Tibial artery (tissue), 4 donors: Measurements from ENCODE around the gene SDHAF1.
A peak's percentile ranks its signal among the peaks of the same experiment; 100 is the strongest.

ENCODE experiments used
- DNase-seq, 2 donors: peaks; one replicate each; pipeline ENCODE4 v3.0.0-alpha.2; 2019
- H3K27ac ChIP-seq, 2 donors: fragments of 200-600 bp; sonication (generic) in 1 of 2; 1 replicate in 1 of 2; 2 replicates in 1 of 2; pipeline ENCODE4 v1.5.1; 2018 to 2019; ENCODE audit warnings: mild to moderate bottlenecking in 1 of 2
- H3K27me3 ChIP-seq, 2 donors: fragments of 200-600 bp; sonication (generic) in 1 of 2; one replicate each; pipeline versions ENCODE4 v1.5.1 to v1.6.0; 2016 to 2019
- H3K36me3 ChIP-seq, 3 donors: fragments of 200-600 bp; sonication (generic) in 2 of 3; one replicate each; pipeline ENCODE4 v1.5.1; 2016 to 2019; ENCODE audit warnings: mild to moderate bottlenecking in 2 of 3
- H3K4me1 ChIP-seq, 4 donors: fragments of 200-600 bp; sonication (generic) in 2 of 4; 1 replicate in 3 of 4; 2 replicates in 1 of 4; pipeline ENCODE4 v1.5.1; 2016 to 2019
- H3K4me3 ChIP-seq, 2 donors: fragments of 200-600 bp; sonication (generic) in 1 of 2; 1 replicate in 1 of 2; 2 replicates in 1 of 2; pipeline ENCODE4 v1.5.1; 2018 to 2019; ENCODE audit warnings: mild to moderate bottlenecking in 2 of 2
- H3K9me3 ChIP-seq, 3 donors: fragments of 200-600 bp; sonication (generic) in 1 of 3; one replicate each; pipeline ENCODE4 v1.5.1; 2016 to 2019
- CTCF ChIP-seq, 2 experiments: fragments of 200-600 bp in 1 of 2; fragments of 450-650 bp in 1 of 2; IDR thresholded peaks; one replicate each; pipeline ENCODE4 v1.5.1; 2017 to 2019; ENCODE audit warnings: antibody characterized with exemption in 2 of 2, mild to moderate bottlenecking in 1 of 2, moderate library complexity in 1 of 2
- intact Hi-C: fragments of 100-400 bp; cut with DNase I; formaldehyde crosslinking; loops from one replicate; pipeline ENCODE4 v1.15.0; 2023; ENCODE audit warnings: low total_unique reads

SDHAF1 gene

GRCh38 chr19:36014012-36014924, 19.3 kb downstream of the SDHAF1 start, which contains the start of gene ALKBH6:
Gene ALKBH6 (minus strand): TSS chr19:36014213. CDS start chr19:36013397, 816 bp downstream.
- peak; percentile 100 for DNase-seq
- Histone ChIP-seq H3K27me3 (no peaks in the 10 kb centered on the region), H3K4me3 (peak within 1 kb of the TSS; percentile 57 to 79), H3K4me1 (peaks cover 0 to 28% (median 19%) of the 10 kb centered on the region in 4 donors), H3K27ac (peak within 1 kb of the TSS; percentile 80 to 90), H3K36me3 (peaks cover 0 to 37% (median 21%) of the 10 kb centered on the region in 3 donors), H3K9me3 (no peaks in the 10 kb centered on the region)
- intact Hi-C loops: no loop called here
- TF ChIP-seq CTCF (IDR thresholded peaks at IDR 0.05): no peak

GRCh38 chr19:36019061-36019670, 24.2 kb downstream of the SDHAF1 start:
- H3K36me3 ChIP-seq: peaks cover 4 to 83% (median 46%) of the 10 kb centered on the region in 3 donors
- intact Hi-C loops: loop anchor here (5.0 kb wide), 1 partner anchor 38 kb away; no protein-coding TSS in a partner anchor
- TF ChIP-seq CTCF (IDR thresholded peaks at IDR 0.05): no peak

GRCh38 chr19:36023432-36023831, 28.4 kb downstream of the SDHAF1 start:
- Histone ChIP-seq H3K27ac (no peak overlapping the region), H3K9me3 (no peaks in the 10 kb centered on the region), H3K4me3 (no peak overlapping the region), H3K27me3 (no peaks in the 10 kb centered on the region), H3K36me3 (peaks cover 8 to 92% (median 47%) of the 10 kb centered on the region in 3 donors), H3K4me1 (no peaks in the 10 kb centered on the region)
- TF ChIP-seq CTCF (IDR thresholded peaks at IDR 0.05): no peak
- no peak for DNase-seq
- intact Hi-C loops: no loop called here

More at GRCh38 chr19:36019061-36019670, 24.2 kb downstream of the SDHAF1 start:
- H3K4me1 ChIP-seq: peaks cover 0 to 10% (median 5%) of the 10 kb centered on the region in 4 donors
- no peak overlapping the region for H3K4me3 ChIP-seq
- no peaks in the 10 kb centered on the region for H3K9me3 ChIP-seq
- no peaks in the 10 kb centered on the region for H3K27me3 ChIP-seq
- H3K27ac ChIP-seq: no peak overlapping the region
- DNase-seq: no peak

DNA sequence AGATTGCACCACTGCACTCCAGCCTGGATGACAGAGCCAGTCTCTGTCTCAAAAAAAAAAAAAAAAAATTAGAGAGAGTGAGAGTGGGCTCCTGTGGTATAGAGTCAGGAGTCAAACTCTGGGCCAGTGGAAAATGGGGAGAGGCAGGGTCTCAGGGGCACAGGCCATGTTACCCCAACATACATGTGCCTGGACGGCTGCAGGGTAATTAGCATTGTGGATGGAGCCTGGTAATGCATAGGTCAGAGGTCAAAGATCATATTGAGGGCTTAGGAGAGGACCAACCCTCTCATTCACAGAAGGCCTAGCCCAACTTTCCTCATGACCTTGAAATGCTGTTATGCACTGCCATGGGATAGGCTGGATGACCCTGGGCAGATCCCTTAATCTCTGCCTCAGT, 30.6 kb downstream of the SDHAF1 start:
- H3K9me3 ChIP-seq: no peaks in the 10 kb centered on the region
- TF ChIP-seq CTCF (IDR thresholded peaks at IDR 0.05): no peak
- H3K4me3 ChIP-seq: no peak overlapping the region
- H3K27me3 ChIP-seq: no peaks in the 10 kb centered on the region
- H3K36me3 ChIP-seq: peaks cover 8 to 77% (median 44%) of the 10 kb centered on the region in 3 donors
- DNase-seq: no peak
- intact Hi-C loops: no loop called here
- H3K4me1 ChIP-seq: no peaks in the 10 kb centered on the region
- no peak overlapping the region for H3K27ac ChIP-seq

DNA sequence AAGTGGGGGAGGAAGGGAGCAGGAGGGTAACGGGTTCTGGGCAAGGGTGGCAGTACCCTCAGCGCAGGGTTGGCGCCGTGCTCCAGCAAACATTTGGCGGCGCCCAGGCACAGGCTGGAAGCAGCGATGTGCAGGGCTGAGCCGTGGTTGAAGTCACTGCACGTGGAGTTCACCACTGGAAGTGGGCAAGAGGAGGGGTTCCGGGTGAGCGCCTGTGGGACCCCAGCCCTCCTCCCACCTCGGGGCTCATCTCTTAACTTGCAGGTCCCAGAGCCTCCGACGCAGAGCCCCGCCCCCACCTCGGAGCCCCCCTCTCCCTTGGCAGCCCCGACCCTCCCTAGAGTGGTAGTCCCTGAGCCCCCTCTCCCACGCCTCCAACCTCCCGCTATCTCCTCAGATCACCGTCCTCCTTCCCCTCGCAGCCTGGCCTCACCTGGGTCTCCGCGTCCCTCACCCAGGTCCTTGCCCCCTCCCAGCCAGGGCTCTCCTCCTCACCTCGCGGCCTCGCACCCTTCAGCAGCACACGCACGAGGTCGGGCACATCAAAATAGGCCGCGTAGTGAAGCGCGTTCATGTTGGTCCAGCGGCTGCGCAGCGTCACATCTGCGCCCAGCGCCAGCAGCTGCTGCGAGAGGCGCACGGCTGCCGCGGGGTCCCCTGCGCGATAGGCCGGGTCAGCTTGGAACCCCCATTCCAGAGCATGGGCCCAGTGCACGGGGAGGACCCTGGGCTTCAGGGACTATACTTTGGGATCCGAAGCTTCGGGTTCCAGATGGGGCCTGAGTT, 31.3 kb downstream of the SDHAF1 start:
- no peaks in the 10 kb centered on the region for H3K4me1 ChIP-seq
- no peak overlapping the region for H3K4me3 ChIP-seq
- intact Hi-C loops: no loop called here
- no peak for DNase-seq
- H3K27ac ChIP-seq: no peak overlapping the region
- TF ChIP-seq CTCF (IDR thresholded peaks at IDR 0.05): no peak
- H3K27me3 ChIP-seq: no peaks in the 10 kb centered on the region
- peaks cover 7 to 69% (median 40%) of the 10 kb centered on the region in 3 donors for H3K36me3 ChIP-seq
- no peaks in the 10 kb centered on the region for H3K9me3 ChIP-seq
